GM12864 (cell line): ENCODE data around the gene SYNRG.
A peak's percentile ranks its signal among the peaks of the same experiment; 100 is the strongest.
"Not testable (repeated sequence)": the region's sequence is repeated elsewhere in the genome, so short reads cannot be mapped to it uniquely, and the experiment has no call there.

ENCODE experiments used
- DNase-seq: peaks from one replicate; pipeline ENCODE4 v3.0.0-alpha.2; 2011; ENCODE audit warnings: low read depth
- H3K4me3 ChIP-seq: 2 replicates; pipeline ENCODE4 v1.5.1; 2011; ENCODE audit warnings: mild to moderate bottlenecking, low read depth, low read length, control low read depth
- CTCF ChIP-seq: IDR thresholded peaks from 2 replicates; pipeline ENCODE4 v1.5.1; 2011; ENCODE audit warnings: low read depth, mild to moderate bottlenecking, moderate library complexity, low read length, control low read depth, inconsistent platforms; ENCODE audit errors: missing control alignments

SYNRG gene

GRCh38 chr17:37614391-37614790 is 5.2 kb upstream of the SYNRG start:
- H3K4me3 ChIP-seq = no peak overlapping the region
- no peak for TF ChIP-seq CTCF
- DNase-seq = no peak

- H3K4me3 ChIP-seq = no peak overlapping the region
- DNase-seq = no peak
- no peak for TF ChIP-seq CTCF
These were observed 1.8 kb upstream of the SYNRG start for GRCh38 chr17:37610971-37611370.

- peak overlapping the region; percentile 87; the same call in 1 of the 2 replicates for H3K4me3 ChIP-seq
- not testable (repeated sequence) for DNase-seq
These were observed 813 bp upstream of the SYNRG start for GRCh38 chr17:37610041-37610420.

GRCh38 chr17:37608351-37609169 is 658 bp downstream of the SYNRG start:
- TF ChIP-seq CTCF = no peak
- no peak for DNase-seq
- peak overlapping the region; percentile 87 for H3K4me3 ChIP-seq

- H3K4me3 ChIP-seq = peak overlapping the region; percentile 87
- DNase-seq = peak; percentile 43
- no peak for TF ChIP-seq CTCF
These were observed 1.4 kb downstream of the SYNRG start for GRCh38 chr17:37607637-37608331.

- DNase-seq = no peak
- no peak for TF ChIP-seq CTCF
- no peak overlapping the region; the same call in 1 of the 2 replicates for H3K4me3 ChIP-seq
These were observed 3.3 kb downstream of the SYNRG start for GRCh38 chr17:37605813-37606505.

GRCh38 chr17:37605081-37605480 is 4.1 kb downstream of the SYNRG start:
- no peak for DNase-seq
- TF ChIP-seq CTCF = no peak
- no peak overlapping the region for H3K4me3 ChIP-seq
